RPMI8226 (cell line): Measurements from ENCODE around the gene KIAA0513.

Experiments
- DNase-seq: peaks from one replicate; pipeline ENCODE4 v3.0.0-alpha.2; 2015

Gene KIAA0513

GRCh38 chr16:85027349-85027957 lies at the start of gene KIAA0513:
Gene KIAA0513, plus strand, starts transcription at chr16:85027795. Its CDS starts 39,277 bp downstream, at chr16:85067072.
- DNase-seq, result peak; percentile 93

GRCh38 chr16:84979516-84979915 lies 48.1 kb upstream of the KIAA0513 start:
- no peak for DNase-seq

- DNase-seq, result no peak
Observed at GRCh38 chr16:84982434-84982833, 45.2 kb upstream of the KIAA0513 start.

- no peak for DNase-seq
Observed at GRCh38 chr16:84985079-84986065, 42.2 kb upstream of the KIAA0513 start.

- no peak for DNase-seq
Observed at GRCh38 chr16:84986102-84986501, 41.5 kb upstream of the KIAA0513 start.

GRCh38 chr16:84986879-84987278 lies 40.7 kb upstream of the KIAA0513 start:
- no peak for DNase-seq

- DNase-seq, result no peak
Observed at GRCh38 chr16:84988328-84989080, 39.1 kb upstream of the KIAA0513 start.

- DNase-seq, result no peak
Observed at GRCh38 chr16:84989749-84990620, 37.6 kb upstream of the KIAA0513 start.

GRCh38 chr16:84990782-84991181 lies 36.8 kb upstream of the KIAA0513 start:
- no peak for DNase-seq

- no peak for DNase-seq
Observed at GRCh38 chr16:84992717-84993075, 34.9 kb upstream of the KIAA0513 start.

- no peak for DNase-seq
Observed at GRCh38 chr16:84993926-84994325, 33.7 kb upstream of the KIAA0513 start.

GRCh38 chr16:84995663-84996062 lies 31.9 kb upstream of the KIAA0513 start:
- DNase-seq, result no peak

GRCh38 chr16:84996365-84996764 lies 31.2 kb upstream of the KIAA0513 start:
- no peak for DNase-seq

- no peak for DNase-seq
Observed at GRCh38 chr16:84999200-84999599, 28.4 kb upstream of the KIAA0513 start.

GRCh38 chr16:84999857-85000480 lies 27.6 kb upstream of the KIAA0513 start:
- no peak for DNase-seq

GRCh38 chr16:85002099-85002541 lies 25.5 kb upstream of the KIAA0513 start:
- DNase-seq, result no peak

GRCh38 chr16:85002608-85003007 lies 25.0 kb upstream of the KIAA0513 start:
- no peak for DNase-seq

- no peak for DNase-seq
Observed at GRCh38 chr16:85003076-85003475, 24.5 kb upstream of the KIAA0513 start.

- DNase-seq, result no peak
Observed at GRCh38 chr16:85003725-85004586, 23.6 kb upstream of the KIAA0513 start.

GRCh38 chr16:85004587-85005205 lies 22.9 kb upstream of the KIAA0513 start:
- DNase-seq, result no peak
